CD4-positive, CD25-positive, alpha-beta regulatory T cell (primary cell): ENCODE data around the gene NTN4. TPM values are rescaled to one million over a fixed set of nuclear protein-coding genes. Genes with fewer than 3 reads are reported as not detected.

Experiments used
- ATAC-seq, 2 donors: fragments of 150-1000 bp; cut with Tn5 transposase; one replicate each; pipeline ENCODE4 v1.10.0; 2021; ENCODE audit warnings: low read depth in 2 of 2, moderate number of reproducible peaks in 2 of 2, moderate library complexity in 1 of 2
- DNase-seq, 3 donors: peaks; one replicate each; pipeline versions ENCODE4 v3.0.0 to v3.0.0-alpha.2; 2012 to 2022; ENCODE audit warnings: mixed read lengths in 1 of 3
- H3K27ac ChIP-seq: one replicate; pipeline ENCODE4 v1.7.0; 2013; ENCODE audit warnings: mild to moderate bottlenecking, low read length; ENCODE audit not compliant: insufficient read depth, poor library complexity, severe bottlenecking
- H3K27me3 ChIP-seq: one replicate; pipeline ENCODE4 v1.7.0; 2013; ENCODE audit warnings: low read length; ENCODE audit not compliant: control insufficient read depth, insufficient read depth
- H3K36me3 ChIP-seq: one replicate; pipeline ENCODE4 v1.7.0; 2013; ENCODE audit warnings: mild to moderate bottlenecking, low read length, moderate library complexity; ENCODE audit not compliant: control insufficient read depth, insufficient read depth
- H3K4me1 ChIP-seq: 2 replicates; pipeline ENCODE4 v1.7.0; 2013; ENCODE audit warnings: mild to moderate bottlenecking, low read length; ENCODE audit not compliant: insufficient read depth, control insufficient read depth, poor library complexity, severe bottlenecking
- H3K4me3 ChIP-seq: one replicate; pipeline ENCODE4 v1.7.0; 2013; ENCODE audit warnings: low read depth, mild to moderate bottlenecking, low read length, moderate library complexity
- H3K9me3 ChIP-seq, 2 experiments: 1 replicate in 1 of 2; 2 replicates in 1 of 2; pipeline ENCODE4 v1.7.0; 2013; ENCODE audit warnings: low read length in 2 of 2, mild to moderate bottlenecking in 1 of 2, moderate library complexity in 1 of 2; ENCODE audit not compliant: control insufficient read depth in 2 of 2
- H3K27ac Mint-ChIP-seq, 3 donors: one replicate each; pipeline ENCODE4 v1.8.0; 2020 to 2022; ENCODE audit warnings: mild to moderate bottlenecking in 3 of 3, mixed read lengths in 3 of 3, moderate library complexity in 2 of 3
- H3K27me3 Mint-ChIP-seq: one replicate; pipeline ENCODE4 v1.8.0; 2022; ENCODE audit warnings: mild to moderate bottlenecking, mixed read lengths
- H3K36me3 Mint-ChIP-seq: one replicate; pipeline ENCODE4 v1.8.0; 2020; ENCODE audit warnings: mixed read lengths
- H3K4me1 Mint-ChIP-seq, 4 donors: one replicate each; pipeline ENCODE4 v1.8.0; 2020 to 2022; ENCODE audit warnings: mixed read lengths in 4 of 4, mild to moderate bottlenecking in 1 of 4
- H3K4me3 Mint-ChIP-seq, 4 donors: one replicate each; pipeline ENCODE4 v1.8.0; 2020 to 2022; ENCODE audit warnings: mild to moderate bottlenecking in 4 of 4, mixed read lengths in 4 of 4, moderate library complexity in 3 of 4
- H3K9me3 Mint-ChIP-seq, 7 donors: one replicate each; pipeline ENCODE4 v1.8.0; 2020 to 2022; ENCODE audit warnings: mixed read lengths in 7 of 7, mild to moderate bottlenecking in 3 of 7, moderate library complexity in 2 of 7
- polyA plus RNA-seq, 4 donors: library from polyadenylated mRNA; unstranded; fragments of 300-500 nt; fragmentation: Illumina TruSeq; gene quantifications; one replicate each; pipeline ENCODE4 v1.2.3, GENCODE V29; 2021
- total RNA-seq: library from RNA; stranded (reverse); gene quantifications from one replicate; pipeline ENCODE4 v1.2.3, GENCODE V29; 2022

NTN4 gene
- total and polyA plus RNA-seq, 5 donors from 2014 or later, result 0.16 TPM; not detected in 4

GRCh38 chr12:95643256-95643655 is 147.3 kb downstream of the NTN4 start:
- Histone ChIP-seq H3K4me3 (no peak overlapping the region), H3K9me3 (no peaks in the 10 kb centered on the region), H3K27me3 (no peaks in the 10 kb centered on the region), H3K27ac (no peak overlapping the region), H3K36me3 (no peaks in the 10 kb centered on the region), H3K4me1 (no peaks in the 10 kb centered on the region)
- no peak for ATAC-seq
- Mint-ChIP-seq H3K36me3 (no peaks in the 10 kb centered on the region), H3K27me3 (no peaks in the 10 kb centered on the region), H3K4me1 (peaks cover 0 to 1% (median 0%) of the 10 kb centered on the region in 4 donors), H3K9me3 (peaks cover 0 to 3% (median 0%) of the 10 kb centered on the region in 7 donors), H3K4me3 (no peak overlapping the region), H3K27ac (no peak overlapping the region)
- no peak for DNase-seq

GRCh38 chr12:95642583-95642982 is 148.0 kb downstream of the NTN4 start:
- Histone ChIP-seq H3K4me3 (no peak overlapping the region), H3K4me1 (no peaks in the 10 kb centered on the region), H3K27ac (no peak overlapping the region), H3K36me3 (no peaks in the 10 kb centered on the region), H3K27me3 (no peaks in the 10 kb centered on the region), H3K9me3 (no peaks in the 10 kb centered on the region)
- Mint-ChIP-seq H3K4me3 (no peak overlapping the region), H3K4me1 (peaks cover 0 to 1% (median 0%) of the 10 kb centered on the region in 4 donors), H3K36me3 (no peaks in the 10 kb centered on the region), H3K9me3 (peaks cover 0 to 3% (median 0%) of the 10 kb centered on the region in 7 donors), H3K27me3 (no peaks in the 10 kb centered on the region), H3K27ac (no peak overlapping the region)
- DNase-seq (no peak), ATAC-seq (no peak)

GRCh38 chr12:95641299-95641952 is 149.1 kb downstream of the NTN4 start:
- no peak overlapping the region for H3K27ac ChIP-seq
- no peaks in the 10 kb centered on the region for H3K27me3 Mint-ChIP-seq
- no peaks in the 10 kb centered on the region for H3K9me3 ChIP-seq
- DNase-seq (no peak), ATAC-seq (no peak)
- H3K36me3 Mint-ChIP-seq, result no peaks in the 10 kb centered on the region
- no peak overlapping the region for H3K27ac Mint-ChIP-seq
- H3K4me3 Mint-ChIP-seq, result no peak overlapping the region
- H3K4me1 Mint-ChIP-seq, result peaks cover 0 to 1% (median 0%) of the 10 kb centered on the region in 4 donors
- H3K4me3 ChIP-seq, result no peak overlapping the region
- no peaks in the 10 kb centered on the region for H3K36me3 ChIP-seq
- no peaks in the 10 kb centered on the region for H3K27me3 ChIP-seq
- H3K4me1 ChIP-seq, result no peaks in the 10 kb centered on the region
- peaks cover 0 to 3% (median 0%) of the 10 kb centered on the region in 7 donors for H3K9me3 Mint-ChIP-seq

- H3K27me3 ChIP-seq, result no peaks in the 10 kb centered on the region
- ATAC-seq, result no peak
- no peaks in the 10 kb centered on the region for H3K4me1 ChIP-seq
- Mint-ChIP-seq H3K4me3 (no peak overlapping the region), H3K9me3 (peaks cover 0 to 3% (median 0%) of the 10 kb centered on the region in 7 donors), H3K36me3 (no peaks in the 10 kb centered on the region), H3K27me3 (no peaks in the 10 kb centered on the region), H3K4me1 (peaks cover 0 to 1% (median 0%) of the 10 kb centered on the region in 4 donors), H3K27ac (no peak overlapping the region)
- no peaks in the 10 kb centered on the region for H3K36me3 ChIP-seq
- DNase-seq, result no peak
- no peak overlapping the region for H3K27ac ChIP-seq
- no peaks in the 10 kb centered on the region for H3K9me3 ChIP-seq
- H3K4me3 ChIP-seq, result no peak overlapping the region
These were observed 150.0 kb downstream of the NTN4 start for GRCh38 chr12:95640516-95640915.

- H3K27me3 Mint-ChIP-seq, result peaks cover 5% of the 10 kb centered on the region
- ATAC-seq (no peak), DNase-seq (no peak)
- no peaks in the 10 kb centered on the region for H3K36me3 Mint-ChIP-seq
- Histone ChIP-seq H3K9me3 (no peaks in the 10 kb centered on the region), H3K4me1 (no peaks in the 10 kb centered on the region), H3K36me3 (no peaks in the 10 kb centered on the region), H3K4me3 (no peak overlapping the region), H3K27ac (no peak overlapping the region), H3K27me3 (no peaks in the 10 kb centered on the region)
- peaks cover 0 to 2% (median 0%) of the 10 kb centered on the region in 4 donors for H3K4me1 Mint-ChIP-seq
- H3K27ac Mint-ChIP-seq, result no peak overlapping the region
- H3K9me3 Mint-ChIP-seq, result peaks cover 0 to 3% (median 0%) of the 10 kb centered on the region in 7 donors
- H3K4me3 Mint-ChIP-seq, result no peak overlapping the region
These were observed 153.0 kb downstream of the NTN4 start for GRCh38 chr12:95637471-95638155.

GRCh38 chr12:95637010-95637409 is 153.6 kb downstream of the NTN4 start:
- no peak for DNase-seq
- ATAC-seq, result no peak
- Histone ChIP-seq H3K9me3 (no peaks in the 10 kb centered on the region), H3K4me1 (no peaks in the 10 kb centered on the region), H3K27me3 (no peaks in the 10 kb centered on the region), H3K4me3 (no peak overlapping the region), H3K27ac (no peak overlapping the region), H3K36me3 (no peaks in the 10 kb centered on the region)
- H3K36me3 Mint-ChIP-seq, result no peaks in the 10 kb centered on the region
- no peak overlapping the region for H3K4me3 Mint-ChIP-seq
- peaks cover 5% of the 10 kb centered on the region for H3K27me3 Mint-ChIP-seq
- H3K9me3 Mint-ChIP-seq, result peaks cover 0 to 4% (median 0%) of the 10 kb centered on the region in 7 donors
- peaks cover 0 to 3% (median 0%) of the 10 kb centered on the region in 4 donors for H3K4me1 Mint-ChIP-seq
- H3K27ac Mint-ChIP-seq, result no peak overlapping the region

- no peak overlapping the region for H3K27ac Mint-ChIP-seq
- H3K4me3 ChIP-seq, result no peak overlapping the region
- peaks cover 0 to 2% (median 0%) of the 10 kb centered on the region in 4 donors for H3K4me1 Mint-ChIP-seq
- no peaks in the 10 kb centered on the region for H3K9me3 ChIP-seq
- H3K36me3 Mint-ChIP-seq, result no peaks in the 10 kb centered on the region
- H3K27me3 ChIP-seq, result no peaks in the 10 kb centered on the region
- H3K4me1 ChIP-seq, result no peaks in the 10 kb centered on the region
- DNase-seq (no peak), ATAC-seq (no peak)
- H3K9me3 Mint-ChIP-seq, result peaks cover 0 to 3% (median 0%) of the 10 kb centered on the region in 7 donors
- no peaks in the 10 kb centered on the region for H3K36me3 ChIP-seq
- H3K27me3 Mint-ChIP-seq, result peaks cover 9% of the 10 kb centered on the region
- H3K27ac ChIP-seq, result no peak overlapping the region
- no peak overlapping the region for H3K4me3 Mint-ChIP-seq
These were observed 155.6 kb downstream of the NTN4 start for GRCh38 chr12:95634622-95635621.
